Hematopoietic multipotent progenitor cell treated with erythropoietin and hydrocortisone succinate and interleukin-3 and kit ligand, for 6 days (in vitro differentiated cells): ENCODE results near the gene GULP1.
"Not testable (repeated sequence)": the region's sequence is repeated elsewhere in the genome, so short reads cannot be mapped to it uniquely, and the experiment has no call there.

ENCODE experiments used
- DNase-seq: peaks from one replicate; pipeline ENCODE4 v3.0.0-alpha.2; 2015

GULP1 gene

GRCh38 chr2:188435115-188435514 is 143.4 kb downstream of the GULP1 start:
- DNase-seq = no peak

GRCh38 chr2:188437537-188437936 is 145.9 kb downstream of the GULP1 start:
- DNase-seq = no peak

GRCh38 chr2:188439986-188440385 is 148.3 kb downstream of the GULP1 start:
- DNase-seq = no peak

- DNase-seq = no peak
Observed at GRCh38 chr2:188440849-188441248, 149.2 kb downstream of the GULP1 start.

GRCh38 chr2:188441288-188441947 is 149.7 kb downstream of the GULP1 start:
- DNase-seq = no peak

GRCh38 chr2:188443207-188443606 is 151.5 kb downstream of the GULP1 start:
- DNase-seq = no peak

GRCh38 chr2:188444106-188444835 is 152.6 kb downstream of the GULP1 start:
- DNase-seq = no peak

GRCh38 chr2:188449561-188449960 is 157.9 kb downstream of the GULP1 start:
- DNase-seq = no peak

GRCh38 chr2:188449971-188450370 is 158.3 kb downstream of the GULP1 start:
- peak; percentile 8 for DNase-seq

- no peak for DNase-seq
Observed at GRCh38 chr2:188450732-188451483, 159.2 kb downstream of the GULP1 start.

- DNase-seq = no peak
Observed at GRCh38 chr2:188452084-188452483, 160.4 kb downstream of the GULP1 start.

GRCh38 chr2:188456114-188456909 is 164.6 kb downstream of the GULP1 start:
- no peak for DNase-seq

GRCh38 chr2:188459061-188459460 is 167.4 kb downstream of the GULP1 start:
- no peak for DNase-seq

GRCh38 chr2:188466078-188466477 is 174.4 kb downstream of the GULP1 start:
- DNase-seq = not testable (repeated sequence)

GRCh38 chr2:188466761-188467160 is 175.1 kb downstream of the GULP1 start:
- DNase-seq = no peak

GRCh38 chr2:188471166-188471565 is 179.5 kb downstream of the GULP1 start:
- no peak for DNase-seq

- DNase-seq = no peak
Observed at GRCh38 chr2:188473306-188473705, 181.6 kb downstream of the GULP1 start.

GRCh38 chr2:188474316-188474715 is 182.6 kb downstream of the GULP1 start:
- DNase-seq = no peak

GRCh38 chr2:188475945-188476344 is 184.3 kb downstream of the GULP1 start:
- DNase-seq = no peak

GRCh38 chr2:188477564-188478103 is 186.0 kb downstream of the GULP1 start:
- DNase-seq = no peak

- DNase-seq = no peak
Observed at GRCh38 chr2:188478724-188479123, 187.1 kb downstream of the GULP1 start.

- no peak for DNase-seq
Observed at GRCh38 chr2:188481474-188481873, 189.8 kb downstream of the GULP1 start.

GRCh38 chr2:188485496-188485895 is 193.8 kb downstream of the GULP1 start:
- DNase-seq = no peak
